PFSK-1 (cell line): ENCODE data around the gene OXCT2.

ENCODE experiments used
- FOXP2 ChIP-seq: optimal IDR thresholded peaks from 2 replicates; pipeline ENCODE3; 2011; ENCODE audit warnings: borderline replicate concordance, control low read depth, inconsistent platforms; ENCODE audit not compliant: insufficient read depth; ENCODE audit errors: extremely low read length, extremely low read depth
- POLR2AphosphoS5 ChIP-seq: IDR thresholded peaks from 2 replicates; pipeline ENCODE4 v1.6.1; 2012; ENCODE audit warnings: low read depth, mild to moderate bottlenecking, control low read depth, low read length, moderate library complexity
- SIN3A ChIP-seq: IDR thresholded peaks from 2 replicates; pipeline ENCODE4 v1.6.1; 2012; ENCODE audit warnings: mild to moderate bottlenecking, low read length, moderate library complexity, borderline replicate concordance; ENCODE audit not compliant: insufficient read depth
- TAF1 ChIP-seq: IDR thresholded peaks from 2 replicates; pipeline ENCODE4 v1.6.1; 2012; ENCODE audit warnings: low read length, control low read depth, borderline replicate concordance; ENCODE audit not compliant: insufficient read depth

GRCh38 chr1:39735731-39736130 lies 35.4 kb downstream of the OXCT2 start:
- TF ChIP-seq POLR2AphosphoS5 (no peak), SIN3A (no peak), TAF1 (no peak), FOXP2 (no peak)
